Stomach (tissue), 19 donors: ENCODE measurements around the gene NUBP1. TPM values are rescaled to one million over a fixed set of nuclear protein-coding genes. Genes with fewer than 3 reads are reported as not detected.

Source experiments
- DNase-seq, 2 donors: peaks; one replicate each; pipeline versions ENCODE4 v3.0.0 to v3.0.0-alpha.2; 2013 to 2019
- H3K27ac ChIP-seq, 5 donors: fragments of 200-600 bp in 4 of 5; sonication (generic) in 4 of 5; one replicate each; pipeline ENCODE4 v1.5.1; 2013 to 2019; ENCODE audit warnings: mild to moderate bottlenecking in 1 of 5, moderate library complexity in 1 of 5
- H3K27me3 ChIP-seq, 3 donors: fragments of 200-600 bp; sonication (generic); one replicate each; pipeline ENCODE4 v1.5.1; 2017 to 2019; ENCODE audit warnings: mixed run types in 1 of 3
- H3K36me3 ChIP-seq, 4 donors: fragments of 200-600 bp; sonication (generic); 1 replicate in 3 of 4; 2 replicates in 1 of 4; pipeline ENCODE4 v1.5.1; 2016 to 2019
- H3K4me1 ChIP-seq, 4 donors: fragments of 200-600 bp; sonication (generic); one replicate each; pipeline ENCODE4 v1.5.1; 2016 to 2019
- H3K4me3 ChIP-seq, 4 donors: fragments of 200-600 bp; sonication (generic) in 3 of 4; one replicate each; pipeline ENCODE4 v1.5.1; 2016 to 2019; ENCODE audit warnings: mild to moderate bottlenecking in 1 of 4
- H3K9me3 ChIP-seq, 4 donors: fragments of 200-600 bp; sonication (generic); one replicate each; pipeline ENCODE4 v1.5.1; 2016 to 2019
- CTCF ChIP-seq, 7 experiments: fragments of 450-650 bp in 4 of 7; fragments of 200-600 bp in 3 of 7; sonication (generic) in 3 of 7; IDR thresholded peaks; one replicate each; pipeline ENCODE4 v1.5.1; 2016 to 2019; ENCODE audit warnings: antibody characterized with exemption in 7 of 7, control low read depth in 2 of 7, mild to moderate bottlenecking in 1 of 7
- EP300 ChIP-seq: sonication (generic); formaldehyde crosslinking; IDR thresholded peaks from one replicate; pipeline ENCODE4 v1.6.1; 2017; ENCODE audit warnings: antibody characterized with exemption
- POLR2A ChIP-seq, 4 donors: fragments of 450-650 bp; IDR thresholded peaks; one replicate each; pipeline ENCODE4 v1.6.1; 2016; ENCODE audit warnings: antibody characterized with exemption in 4 of 4, control low read depth in 2 of 4, mild to moderate bottlenecking in 1 of 4, moderate library complexity in 1 of 4
- POLR2AphosphoS5 ChIP-seq, 3 donors: sonication (generic); formaldehyde crosslinking; IDR thresholded peaks; one replicate each; pipeline ENCODE4 v1.6.1; 2016; ENCODE audit warnings: antibody characterized with exemption in 3 of 3
- WGBS, 5 donors: extraction: QIAGEN DNeasy Blood & Tissue Kit in 3 of 5; methylation state at CpG; one replicate each; pipeline versions ENCODE4 v1.1.5 to v1.1.7; 2013 to 2018; 5-methylcytosine and 5-hydroxymethylcytosine counted together
- intact Hi-C: fragments of 100-400 bp; cut with DNase I; formaldehyde crosslinking; loops from one replicate; pipeline ENCODE4 v1.15.1; 2023; ENCODE audit warnings: low total_unique reads
- long read RNA-seq, 10 donors: transcript quantifications; one replicate each; lab custom pipeline, GENCODE V29; 2026
- polyA plus RNA-seq, 3 donors: library from polyadenylated mRNA; stranded (reverse); fragments of 200-250 nt; gene quantifications; one replicate each; pipeline ENCODE4 v1.2.3, GENCODE V29; 2013
- total RNA-seq, 5 donors: library from RNA; depleted of rRNA; stranded (reverse); fragments of >200 nt; gene quantifications; one replicate each; pipeline versions ENCODE4 v1.1.0 to v1.2.3, GENCODE V29; 2014 to 2016
- donor health status: healthy with polysubstance abuse.
- donor health status: Bipolar disorder and iron deficiency.
- donor health status: healthy.

NUBP1 gene
- 100 to 1,000 TPM in 1 of 5 donors, 10 to 100 TPM in 3, 1 to 10 TPM in 1; 2.2 to 239 (median 22.8) TPM for total RNA-seq
- 10 to 100 TPM; 37.0 to 46.6 (median 41.1) TPM for polyA plus RNA-seq
- long read RNA-seq, donor 1, partial matches to known transcripts: 0 of 1 reads
- long read RNA-seq, donor 1, other reads (novel, unspliced or antisense): 0 of 1 reads
- long read RNA-seq, donor 2, partial matches to known transcripts: 0 of 1 reads
- long read RNA-seq, donor 2, other reads (novel, unspliced or antisense): 0 of 1 reads
- long read RNA-seq, donor 3, partial matches to known transcripts: 0 of 2 reads
- long read RNA-seq, donor 3, other reads (novel, unspliced or antisense): 0 of 2 reads
- long read RNA-seq, donor 4: 0 reads
- long read RNA-seq, donor 5, partial matches to known transcripts: 0 of 4 reads
- long read RNA-seq, donor 5, other reads (novel, unspliced or antisense): 0 of 4 reads
- long read RNA-seq, donor 6, transcript NUBP1-201 (11 exons, 1,228 nt): major isoform, 7 of 8 reads
- long read RNA-seq, donor 6, partial matches to known transcripts: 0 of 8 reads
- long read RNA-seq, donor 6, other reads (novel, unspliced or antisense): 0 of 8 reads
- long read RNA-seq, donor 7, transcript NUBP1-201 (11 exons, 1,228 nt): major isoform, 5 of 5 reads
- long read RNA-seq, donor 7, partial matches to known transcripts: 0 of 5 reads
- long read RNA-seq, donor 7, other reads (novel, unspliced or antisense): 0 of 5 reads
- long read RNA-seq, donor 8, partial matches to known transcripts: 0 of 4 reads
- long read RNA-seq, donor 8, other reads (novel, unspliced or antisense): 0 of 4 reads
- long read RNA-seq, donor 9, partial matches to known transcripts: 0 of 2 reads
- long read RNA-seq, donor 9, other reads (novel, unspliced or antisense): 0 of 2 reads
- long read RNA-seq, donor 10, partial matches to known transcripts: 0 of 3 reads
- long read RNA-seq, donor 10, other reads (novel, unspliced or antisense): 0 of 3 reads

- peaks cover 13 to 45% (median 28%) of the 10 kb centered on the region in 4 donors for H3K4me1 ChIP-seq
- peak in 1 of 4 donors; percentile 12 for TF ChIP-seq POLR2A (IDR thresholded peaks at IDR 0.05)
- peak; percentile 76 to 93 (median 82) for TF ChIP-seq POLR2AphosphoS5 (IDR thresholded peaks at IDR 0.05)
- no peak for TF ChIP-seq CTCF (IDR thresholded peaks at IDR 0.05)
- no peak for TF ChIP-seq EP300
- H3K9me3 ChIP-seq: no peaks in the 10 kb centered on the region
- DNase-seq: peak; percentile 99 to 100
- H3K27me3 ChIP-seq: no peaks in the 10 kb centered on the region
- intact Hi-C loops: no loop called here
- peak within 1 kb of the TSS; percentile 90 to 98 (median 96) for H3K27ac ChIP-seq
- 0 to 1% (median 0%) methylated on average over 49 to 57 of the region's 57 CpGs for WGBS, 5 donors
- peak within 1 kb of the TSS; percentile 45 to 62 (median 52) for H3K4me3 ChIP-seq
- H3K36me3 ChIP-seq: peaks cover 18 to 25% (median 22%) of the 10 kb centered on the region in 4 donors
Measured at GRCh38 chr16:10743610-10744369, at the start of gene NUBP1. Gene NUBP1 (plus strand): TSS chr16:10743842. CDS start chr16:10743864, 22 bp downstream.

GRCh38 chr16:10693889-10694288, 49.8 kb upstream of the NUBP1 start:
- no peak for TF ChIP-seq POLR2AphosphoS5 (IDR thresholded peaks at IDR 0.05)
- TF ChIP-seq CTCF (IDR thresholded peaks at IDR 0.05): no peak
- TF ChIP-seq EP300: no peak
- no peak for TF ChIP-seq POLR2A (IDR thresholded peaks at IDR 0.05)
- Histone ChIP-seq H3K4me3 (no peak overlapping the region), H3K9me3 (no peaks in the 10 kb centered on the region), H3K36me3 (no peaks in the 10 kb centered on the region), H3K27me3 (peaks cover 0 to 4% (median 0%) of the 10 kb centered on the region in 3 donors), H3K27ac (no peak overlapping the region), H3K4me1 (peaks cover 0 to 4% (median 2%) of the 10 kb centered on the region in 4 donors)
- intact Hi-C loops: no loop called here
- 93 to 98% (median 94%) methylated on average over 7 to 8 of the region's 8 CpGs for WGBS, 5 donors
- DNase-seq: no peak

GRCh38 chr16:10694306-10694705, 49.3 kb upstream of the NUBP1 start:
- WGBS, 5 donors: 90 to 96% (median 94%) methylated on average over 21 of the region's 21 CpGs
- H3K36me3 ChIP-seq: no peaks in the 10 kb centered on the region
- H3K27me3 ChIP-seq: peaks cover 0 to 4% (median 0%) of the 10 kb centered on the region in 3 donors
- no peak for DNase-seq
- H3K4me3 ChIP-seq: no peak overlapping the region
- H3K4me1 ChIP-seq: peaks cover 0 to under 1% (median 0%) of the 10 kb centered on the region in 4 donors
- no peak overlapping the region for H3K27ac ChIP-seq
- TF ChIP-seq POLR2A (IDR thresholded peaks at IDR 0.05) (no peak), CTCF (IDR thresholded peaks at IDR 0.05) (no peak), EP300 (no peak), POLR2AphosphoS5 (IDR thresholded peaks at IDR 0.05) (no peak)
- H3K9me3 ChIP-seq: no peaks in the 10 kb centered on the region
- intact Hi-C loops: no loop called here
